Activated naive CD4-positive, alpha-beta T cell treated with anti-CD3 and anti-CD28 coated beads for 36 hours (primary cell): Measurements from ENCODE around the gene NCS1. TPM values are rescaled to one million over a fixed set of nuclear protein-coding genes. Genes with fewer than 3 reads are reported as not detected.

Source experiments
- CTCF ChIA-PET: fragments of 350-600 bp; sonication (Branson Sonifier 250); formaldehyde crosslinking; loops from one replicate; lab custom pipeline; 2021; ENCODE audit warnings: antibody characterized with exemption; lab: Charles Lee
- DNase-seq: peaks from one replicate; pipeline ENCODE4 v3.0.0-alpha.2; 2020
- H3K27ac Mint-ChIP-seq: one replicate; pipeline ENCODE4 v1.8.0; 2021; ENCODE audit warnings: mild to moderate bottlenecking, mixed read lengths
- H3K27me3 Mint-ChIP-seq: one replicate; pipeline ENCODE4 v1.8.0; 2021; ENCODE audit warnings: low read depth, mixed read lengths
- H3K36me3 Mint-ChIP-seq: one replicate; pipeline ENCODE4 v1.8.0; 2021; ENCODE audit warnings: low read depth, mixed read lengths
- H3K4me1 Mint-ChIP-seq: one replicate; pipeline ENCODE4 v1.8.0; 2021; ENCODE audit warnings: low read depth, mixed read lengths
- H3K4me3 Mint-ChIP-seq: one replicate; pipeline ENCODE4 v1.8.0; 2021; ENCODE audit warnings: mild to moderate bottlenecking, moderate library complexity, mixed read lengths
- H3K9me3 Mint-ChIP-seq: one replicate; pipeline ENCODE4 v1.8.0; 2021; ENCODE audit warnings: mixed read lengths
- intact Hi-C: fragments of 100-400 bp; cut with micrococcal nuclease; formaldehyde crosslinking; loops from one replicate; pipeline ENCODE4 v1.15.1; 2023
- total RNA-seq, 2 experiments: library from RNA; stranded (reverse); gene quantifications; one replicate each; pipeline ENCODE4 v1.2.3, GENCODE V29; 2021

The NCS1 gene
- total RNA-seq, 2 experiments from 2014 or later, result 22.4 to 23.3 TPM

GRCh38 chr9:130191749-130192120, 19.5 kb downstream of the NCS1 start:
- Mint-ChIP-seq H3K27ac (no peak overlapping the region), H3K4me1 (no peaks in the 10 kb centered on the region), H3K4me3 (no peak overlapping the region), H3K27me3 (no peaks in the 10 kb centered on the region), H3K36me3 (no peaks in the 10 kb centered on the region), H3K9me3 (no peaks in the 10 kb centered on the region)
- intact Hi-C loops, result no loop called here
- no peak for DNase-seq
- CTCF ChIA-PET, result interaction anchor here (0.6 kb wide), 1 partner anchor 144 kb away, joined by 3 read pairs; no protein-coding TSS in a partner anchor

- Mint-ChIP-seq H3K27ac (no peak overlapping the region), H3K4me1 (no peaks in the 10 kb centered on the region)
Measured at GRCh38 chr9:130192382-130192999, 20.3 kb downstream of the NCS1 start.

DNA sequence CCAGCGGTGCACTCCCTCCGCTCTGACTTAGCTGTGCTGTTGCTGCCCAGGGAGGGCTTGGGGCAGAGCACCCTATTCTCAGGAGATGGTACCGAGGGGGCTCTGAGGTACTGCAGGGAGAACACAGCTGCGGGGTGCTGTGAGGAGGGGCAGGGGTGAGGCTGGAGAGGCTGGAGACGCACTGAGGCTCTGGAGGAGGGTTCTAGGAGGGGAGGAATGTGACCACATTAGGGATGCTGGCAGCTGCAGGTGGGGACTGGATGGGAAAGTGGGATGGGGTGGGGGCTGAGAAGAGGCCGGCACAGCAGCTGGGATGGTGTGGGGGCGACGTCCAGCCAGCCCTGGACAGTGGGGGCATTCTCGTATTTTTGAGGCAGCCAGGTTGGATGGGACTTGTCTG, 20.9 kb downstream of the NCS1 start:
- no peak overlapping the region for H3K27ac Mint-ChIP-seq

More at GRCh38 chr9:130192382-130192999, 20.3 kb downstream of the NCS1 start:
- no peaks in the 10 kb centered on the region for H3K36me3 Mint-ChIP-seq
- DNase-seq, result no peak
- intact Hi-C loops, result no loop called here
- H3K27me3 Mint-ChIP-seq, result no peaks in the 10 kb centered on the region
- no peaks in the 10 kb centered on the region for H3K9me3 Mint-ChIP-seq
- no peak overlapping the region for H3K4me3 Mint-ChIP-seq
- CTCF ChIA-PET, result interaction anchor here (0.6 kb wide), 1 partner anchor 144 kb away, joined by 3 read pairs; no protein-coding TSS in a partner anchor

GRCh38 chr9:130193531-130194377, 21.6 kb downstream of the NCS1 start:
- no peak for DNase-seq
- no peaks in the 10 kb centered on the region for H3K9me3 Mint-ChIP-seq
- CTCF ChIA-PET, result no interaction called here
- intact Hi-C loops, result no loop called here
- H3K36me3 Mint-ChIP-seq, result no peaks in the 10 kb centered on the region
- no peaks in the 10 kb centered on the region for H3K27me3 Mint-ChIP-seq
- no peaks in the 10 kb centered on the region for H3K4me1 Mint-ChIP-seq
- H3K4me3 Mint-ChIP-seq, result no peak overlapping the region
- H3K27ac Mint-ChIP-seq, result no peak overlapping the region

More for the DNA sequence above, 20.9 kb downstream of the NCS1 start:
- intact Hi-C loops, result no loop called here
- Mint-ChIP-seq H3K4me3 (no peak overlapping the region), H3K4me1 (no peaks in the 10 kb centered on the region), H3K27me3 (no peaks in the 10 kb centered on the region), H3K36me3 (no peaks in the 10 kb centered on the region), H3K9me3 (no peaks in the 10 kb centered on the region)
- CTCF ChIA-PET, result no interaction called here
- no peak for DNase-seq

DNA sequence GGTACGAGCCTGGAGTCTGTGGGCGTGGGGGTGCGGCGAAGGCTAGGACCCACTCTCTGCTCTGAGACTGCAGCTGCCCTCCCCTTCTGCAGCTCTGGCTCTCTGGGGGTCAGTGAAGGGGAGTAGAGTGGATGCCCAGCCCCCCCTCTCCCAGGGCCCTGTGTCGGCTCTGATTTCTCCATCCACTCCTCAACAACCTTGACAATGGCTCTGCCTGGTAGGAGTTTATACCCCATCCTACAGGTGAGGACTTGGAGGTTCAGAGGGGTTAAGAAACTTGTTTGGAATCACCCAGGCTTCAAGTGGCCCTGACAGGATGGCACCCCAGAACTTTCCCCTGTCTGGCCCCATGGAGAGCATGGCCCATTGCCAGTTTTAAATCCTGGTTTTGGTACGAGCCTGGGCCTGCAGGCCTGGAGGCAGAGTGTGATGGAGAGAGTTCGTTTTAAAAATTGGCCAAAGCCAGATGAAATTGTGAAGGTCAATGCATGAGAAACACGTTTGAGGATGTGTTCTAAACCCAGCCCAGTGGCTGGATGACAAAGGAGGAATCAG, 22.3 kb downstream of the NCS1 start:
- Mint-ChIP-seq H3K27ac (no peak overlapping the region), H3K27me3 (no peaks in the 10 kb centered on the region), H3K36me3 (no peaks in the 10 kb centered on the region), H3K4me1 (no peaks in the 10 kb centered on the region), H3K4me3 (no peak overlapping the region), H3K9me3 (no peaks in the 10 kb centered on the region)
- CTCF ChIA-PET, result no interaction called here
- intact Hi-C loops, result no loop called here
- DNase-seq, result no peak

- H3K4me3 Mint-ChIP-seq, result no peak overlapping the region
- H3K4me1 Mint-ChIP-seq, result no peaks in the 10 kb centered on the region
- intact Hi-C loops, result no loop called here
- CTCF ChIA-PET, result no interaction called here
- no peaks in the 10 kb centered on the region for H3K36me3 Mint-ChIP-seq
- no peaks in the 10 kb centered on the region for H3K9me3 Mint-ChIP-seq
- no peak overlapping the region for H3K27ac Mint-ChIP-seq
- DNase-seq, result no peak
- no peaks in the 10 kb centered on the region for H3K27me3 Mint-ChIP-seq
Measured at GRCh38 chr9:130195638-130196037, 23.4 kb downstream of the NCS1 start.

DNA sequence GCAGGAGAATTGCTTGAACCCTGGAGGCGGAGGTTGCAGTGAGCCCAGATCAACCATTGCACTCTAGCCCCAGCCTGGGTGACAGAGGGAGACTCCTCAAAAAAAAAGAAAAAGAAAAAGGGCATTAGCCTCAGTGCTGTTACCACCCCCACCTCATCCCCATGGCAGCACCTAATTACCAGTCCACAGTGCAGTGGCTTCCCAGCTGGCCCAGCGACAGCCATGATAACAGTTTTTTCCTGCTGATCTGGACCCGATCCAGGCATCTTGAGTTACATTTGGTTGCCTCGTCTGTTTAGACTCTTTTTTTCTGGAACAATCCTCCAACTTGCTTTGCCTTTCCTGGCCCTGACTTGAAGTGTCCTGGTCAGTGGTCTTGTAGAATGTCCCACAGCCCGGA, 24.4 kb downstream of the NCS1 start:
- CTCF ChIA-PET, result no interaction called here
- H3K36me3 Mint-ChIP-seq, result no peaks in the 10 kb centered on the region
- intact Hi-C loops, result no loop called here
- no peak for DNase-seq
- H3K4me3 Mint-ChIP-seq, result no peak overlapping the region
- H3K9me3 Mint-ChIP-seq, result no peaks in the 10 kb centered on the region
- no peaks in the 10 kb centered on the region for H3K27me3 Mint-ChIP-seq
- no peak overlapping the region for H3K27ac Mint-ChIP-seq
- no peaks in the 10 kb centered on the region for H3K4me1 Mint-ChIP-seq

GRCh38 chr9:130197386-130197785, 25.2 kb downstream of the NCS1 start:
- Mint-ChIP-seq H3K27me3 (no peaks in the 10 kb centered on the region), H3K4me3 (no peak overlapping the region), H3K36me3 (no peaks in the 10 kb centered on the region), H3K9me3 (no peaks in the 10 kb centered on the region), H3K4me1 (no peaks in the 10 kb centered on the region), H3K27ac (no peak overlapping the region)
- no peak for DNase-seq
- CTCF ChIA-PET, result interaction anchor here (0.7 to 1.5 kb wide), 2 partner anchors 90 to 108 kb away, joined by 4 read pairs; no protein-coding TSS in a partner anchor
- intact Hi-C loops, result no loop called here

DNA sequence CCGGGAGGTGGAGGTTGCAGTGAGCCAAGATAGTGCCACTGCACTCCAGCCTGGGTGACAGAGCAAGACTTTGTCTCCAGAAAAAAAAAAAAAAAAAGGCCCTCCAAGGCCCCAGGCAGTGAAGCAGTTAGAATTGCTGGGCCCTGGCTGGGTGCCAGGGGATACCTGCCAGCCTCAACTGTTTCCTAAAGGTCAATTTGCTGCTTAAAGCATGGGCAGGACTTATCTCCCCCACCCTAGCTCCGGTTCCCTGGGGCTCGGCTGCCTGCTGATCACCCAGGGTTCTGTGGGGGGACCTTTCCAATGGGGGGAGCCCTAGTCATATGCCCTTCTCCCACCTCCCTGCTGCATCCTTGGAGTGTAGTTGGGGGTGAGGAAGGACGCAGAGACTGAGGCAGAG, 25.7 kb downstream of the NCS1 start:
- H3K36me3 Mint-ChIP-seq, result no peaks in the 10 kb centered on the region
- DNase-seq, result no peak
- no peaks in the 10 kb centered on the region for H3K27me3 Mint-ChIP-seq
- CTCF ChIA-PET, result interaction anchor here (0.7 to 1.5 kb wide), 2 partner anchors 90 to 107 kb away, joined by 4 read pairs; no protein-coding TSS in a partner anchor
- no peak overlapping the region for H3K4me3 Mint-ChIP-seq
- no peaks in the 10 kb centered on the region for H3K9me3 Mint-ChIP-seq
- no peak overlapping the region for H3K27ac Mint-ChIP-seq
- intact Hi-C loops, result no loop called here
- no peaks in the 10 kb centered on the region for H3K4me1 Mint-ChIP-seq

GRCh38 chr9:130198501-130199179, 26.4 kb downstream of the NCS1 start:
- no peak overlapping the region for H3K27ac Mint-ChIP-seq
- CTCF ChIA-PET, result interaction anchor here (1.5 kb wide), 1 partner anchor 91 kb away, joined by 4 read pairs; no protein-coding TSS in a partner anchor
- no peaks in the 10 kb centered on the region for H3K27me3 Mint-ChIP-seq
- no peaks in the 10 kb centered on the region for H3K9me3 Mint-ChIP-seq
- intact Hi-C loops, result no loop called here
- H3K36me3 Mint-ChIP-seq, result no peaks in the 10 kb centered on the region
- H3K4me3 Mint-ChIP-seq, result no peak overlapping the region
- DNase-seq, result no peak
- no peaks in the 10 kb centered on the region for H3K4me1 Mint-ChIP-seq

GRCh38 chr9:130199605-130200004, 27.4 kb downstream of the NCS1 start:
- CTCF ChIA-PET, result interaction anchor here (0.6 kb wide), 1 partner anchor 214 kb away, joined by 3 read pairs; no protein-coding TSS in a partner anchor
- Mint-ChIP-seq H3K4me3 (no peak overlapping the region), H3K36me3 (no peaks in the 10 kb centered on the region), H3K27ac (no peak overlapping the region), H3K9me3 (no peaks in the 10 kb centered on the region), H3K27me3 (no peaks in the 10 kb centered on the region), H3K4me1 (no peaks in the 10 kb centered on the region)
- no peak for DNase-seq
- intact Hi-C loops, result no loop called here
